WERI-Rb-1 (cell line): ENCODE measurements around the gene STYK1.

ENCODE experiments used
- DNase-seq: peaks from one replicate; pipeline ENCODE4 v3.0.0-alpha.2; 2020
- H3K27ac ChIP-seq: fragments of 250-450 bp; sonication (Bioruptor Pico); 2 replicates; pipeline ENCODE4 v1.5.1; 2020; ENCODE audit warnings: mild to moderate bottlenecking, moderate library complexity
- H3K27me3 ChIP-seq: fragments of 250-450 bp; sonication (Bioruptor Pico); 2 replicates; pipeline ENCODE4 v1.5.1; 2021; ENCODE audit warnings: mild to moderate bottlenecking, low read depth, moderate library complexity; ENCODE audit not compliant: insufficient read depth, severe bottlenecking
- H3K36me3 ChIP-seq: fragments of 250-450 bp; sonication (Bioruptor Pico); 2 replicates; pipeline ENCODE4 v1.5.1; 2020; ENCODE audit warnings: mild to moderate bottlenecking, moderate library complexity
- H3K4me3 ChIP-seq: 2 replicates; pipeline ENCODE4 v1.5.1; 2011; ENCODE audit warnings: low read depth, mild to moderate bottlenecking, control low read depth, low read length
- H3K9me3 ChIP-seq: fragments of 250-450 bp; sonication (Bioruptor Pico); 2 replicates; pipeline ENCODE4 v1.5.1; 2021; ENCODE audit warnings: mild to moderate bottlenecking, moderate library complexity; ENCODE audit not compliant: severe bottlenecking
- CTCF ChIP-seq: IDR thresholded peaks from 2 replicates; pipeline ENCODE4 v1.5.1; 2011; ENCODE audit warnings: low read depth, mild to moderate bottlenecking, control low read depth, inconsistent platforms, low read length

STYK1 gene

GRCh38 chr12:10700581-10700980 is 26.7 kb upstream of the STYK1 start:
- no peak overlapping the region for H3K27ac ChIP-seq
- DNase-seq: no peak

GRCh38 chr12:10697862-10698261 is 24.0 kb upstream of the STYK1 start:
- Histone ChIP-seq H3K27ac (no peak overlapping the region), H3K9me3 (no peaks in the 10 kb centered on the region), H3K4me3 (no peak overlapping the region), H3K27me3 (no peaks in the 10 kb centered on the region), H3K36me3 (peaks cover 26% of the 10 kb centered on the region)
- no peak for TF ChIP-seq CTCF
- no peak for DNase-seq

More at GRCh38 chr12:10700581-10700980, 26.7 kb upstream of the STYK1 start:
- Histone ChIP-seq H3K36me3 (peaks cover 37% of the 10 kb centered on the region), H3K4me3 (no peak overlapping the region), H3K27me3 (no peaks in the 10 kb centered on the region), H3K9me3 (no peaks in the 10 kb centered on the region)
- TF ChIP-seq CTCF: no peak

DNA sequence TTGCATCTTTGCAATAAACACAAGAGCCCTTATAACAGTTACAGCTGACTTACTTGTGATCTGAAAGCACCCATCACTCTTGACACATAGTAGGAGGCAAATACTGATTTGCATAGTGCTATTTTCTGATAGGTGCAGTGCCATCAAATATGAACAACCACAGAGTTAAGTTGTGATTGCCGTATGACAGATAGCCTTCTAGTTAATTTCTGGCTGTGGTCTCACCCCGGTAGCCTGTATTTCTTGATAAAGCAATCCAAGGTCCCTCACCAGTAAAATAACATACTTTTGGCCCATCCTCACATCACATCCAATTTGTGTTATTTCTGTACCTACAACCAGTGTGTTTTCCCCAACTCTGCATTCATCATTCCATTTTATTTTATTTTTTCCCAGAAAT is 23.3 kb upstream of the STYK1 start:
- DNase-seq: no peak

GRCh38 chr12:10690906-10691305 is 17.1 kb upstream of the STYK1 start:
- no peaks in the 10 kb centered on the region for H3K36me3 ChIP-seq
- no peak overlapping the region for H3K4me3 ChIP-seq
- no peak for DNase-seq
- TF ChIP-seq CTCF: no peak
- H3K27me3 ChIP-seq: no peaks in the 10 kb centered on the region
- H3K27ac ChIP-seq: no peak overlapping the region
- H3K9me3 ChIP-seq: no peaks in the 10 kb centered on the region

More for the DNA sequence above, 23.3 kb upstream of the STYK1 start:
- no peak for TF ChIP-seq CTCF
- H3K9me3 ChIP-seq: no peaks in the 10 kb centered on the region
- no peak overlapping the region for H3K4me3 ChIP-seq
- H3K27ac ChIP-seq: no peak overlapping the region
- peaks cover 26% of the 10 kb centered on the region for H3K36me3 ChIP-seq
- H3K27me3 ChIP-seq: no peaks in the 10 kb centered on the region

GRCh38 chr12:10689146-10689545 is 15.3 kb upstream of the STYK1 start:
- H3K4me3 ChIP-seq: no peak overlapping the region
- H3K9me3 ChIP-seq: no peaks in the 10 kb centered on the region
- H3K27me3 ChIP-seq: no peaks in the 10 kb centered on the region
- DNase-seq: no peak
- no peaks in the 10 kb centered on the region for H3K36me3 ChIP-seq
- TF ChIP-seq CTCF: no peak
- no peak overlapping the region for H3K27ac ChIP-seq

GRCh38 chr12:10688042-10688441 is 14.2 kb upstream of the STYK1 start:
- no peak for TF ChIP-seq CTCF
- H3K27me3 ChIP-seq: no peaks in the 10 kb centered on the region
- no peak for DNase-seq

More at GRCh38 chr12:10688042-10688441, 14.2 kb upstream of the STYK1 start:
- H3K36me3 ChIP-seq: no peaks in the 10 kb centered on the region
- no peak overlapping the region for H3K4me3 ChIP-seq
- no peak overlapping the region for H3K27ac ChIP-seq
- no peaks in the 10 kb centered on the region for H3K9me3 ChIP-seq
